NCI-H69 (cell line): ENCODE results near the gene HADHA.

ENCODE experiments used
- DNase-seq: peaks from one replicate; lab custom pipeline; 2025; lab: John Stamatoyannopoulos, UW

Gene HADHA

DNA sequence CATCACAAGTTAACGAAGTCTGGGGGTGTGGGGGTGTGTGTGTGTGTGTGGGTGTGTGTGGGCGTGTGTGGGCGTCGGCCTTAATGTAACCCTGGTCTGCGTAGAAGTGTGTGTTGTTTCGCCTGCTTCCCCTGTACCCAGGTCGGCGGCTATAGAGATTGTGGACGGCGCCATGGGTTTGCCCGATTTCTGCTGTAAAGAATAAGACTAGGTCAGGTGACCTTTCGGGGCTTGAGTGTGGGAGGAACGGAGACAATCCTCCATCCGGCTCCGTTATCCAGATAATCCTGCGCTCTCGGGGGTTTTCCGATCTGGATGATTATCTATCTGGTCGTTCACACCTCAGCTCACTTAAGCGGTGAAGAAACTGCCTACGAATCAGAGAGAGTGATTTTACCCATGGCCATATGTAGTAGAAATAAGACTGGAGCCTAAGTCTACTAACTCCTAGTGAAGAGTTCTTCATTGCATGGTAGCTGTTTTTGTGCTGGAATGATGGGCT is 850 bp upstream of the HADHA start:
- peak; percentile 54 for DNase-seq

DNA sequence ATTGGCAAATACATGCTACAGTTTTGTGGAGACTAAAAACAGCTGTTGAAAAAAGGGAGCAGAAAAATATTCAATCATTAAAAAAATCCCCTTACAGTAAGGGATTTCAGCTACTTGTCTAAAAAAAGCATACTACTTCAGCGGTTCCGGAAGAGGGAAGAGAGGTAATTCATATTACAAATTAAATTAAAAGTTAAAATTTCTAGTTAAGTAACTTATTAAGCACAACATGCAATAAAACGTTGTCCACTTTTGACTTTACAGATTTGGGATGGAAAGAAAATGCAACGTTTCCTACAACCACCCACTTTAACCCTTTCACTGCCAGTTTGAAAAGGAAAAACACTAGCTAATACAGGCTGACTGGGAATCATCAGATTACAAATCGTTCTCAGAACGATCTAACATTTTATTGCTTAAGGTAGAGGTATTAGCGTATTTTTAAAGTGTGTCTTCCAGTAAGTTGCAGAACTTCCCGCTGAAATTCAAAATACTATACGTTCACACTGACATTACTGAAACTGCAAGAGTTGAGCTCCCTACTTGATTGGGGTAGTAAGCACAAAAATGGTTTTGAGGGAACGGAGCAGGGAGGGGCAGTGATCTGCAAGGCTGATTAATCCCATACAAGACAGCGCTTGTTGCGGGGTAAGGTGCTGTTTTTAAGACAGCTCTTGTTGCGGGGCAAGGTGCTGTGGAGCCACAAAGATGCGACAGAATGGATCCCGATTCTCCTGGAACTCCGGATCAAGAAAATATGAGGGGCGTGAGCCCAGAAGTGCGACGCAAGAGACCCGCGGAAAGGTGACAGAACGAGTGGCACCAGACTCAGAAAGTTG is 743 bp downstream of the HADHA start:
- peak; percentile 45 for DNase-seq

DNA sequence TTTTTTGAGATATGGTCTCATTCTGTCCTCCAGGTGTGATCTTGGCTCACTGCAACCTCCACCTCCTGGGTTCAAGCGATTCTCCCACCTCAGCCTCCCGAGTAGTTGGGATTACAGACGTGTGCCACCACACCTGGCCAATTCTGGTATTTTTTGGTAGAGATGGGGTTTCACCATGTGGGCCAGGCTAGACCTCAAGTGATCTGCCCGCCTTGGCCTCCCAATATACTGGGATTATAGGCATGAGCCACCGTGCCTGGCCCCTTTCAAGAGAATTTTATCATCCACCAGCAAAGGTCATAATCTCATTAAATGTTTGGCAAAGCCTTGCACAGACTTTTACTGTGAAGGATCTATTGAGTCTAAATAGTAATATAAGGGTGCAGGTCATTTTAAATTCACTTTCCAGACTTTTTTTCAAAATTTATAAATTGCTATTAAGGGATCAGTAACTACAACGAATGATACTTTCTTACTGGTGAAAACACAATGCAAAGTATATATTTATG is 2.5 kb downstream of the HADHA start:
- DNase-seq, result peak; percentile 0

DNA sequence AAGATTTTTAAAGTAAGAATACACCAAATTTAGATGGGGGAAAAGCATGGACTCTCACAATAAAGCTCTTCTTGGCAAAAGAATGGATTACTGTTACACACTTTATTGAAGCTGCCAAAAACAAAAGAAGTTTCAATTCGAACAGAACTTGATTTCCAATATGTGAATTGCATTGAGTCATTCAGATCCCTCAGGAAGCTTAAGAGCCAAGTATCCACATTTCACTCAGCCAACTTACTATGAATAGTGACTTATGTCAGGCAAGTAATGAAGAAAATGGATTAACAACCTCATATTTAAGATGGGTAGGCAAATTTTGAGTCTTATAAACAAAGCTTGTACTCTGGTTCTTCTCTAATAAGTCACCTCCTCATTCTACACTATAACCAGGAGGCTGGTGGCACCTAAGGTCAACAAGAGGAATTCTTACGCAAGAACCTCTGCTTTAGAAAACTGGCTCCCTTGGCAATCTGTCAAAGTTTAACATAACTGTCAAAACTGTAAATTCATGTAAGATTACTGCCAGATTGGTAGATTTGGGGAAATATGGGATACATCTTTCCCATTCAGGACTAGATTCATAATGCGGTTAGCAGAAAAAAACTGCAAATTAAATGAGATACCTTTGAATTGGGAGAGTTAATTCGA is 6.0 kb downstream of the HADHA start:
- no peak for DNase-seq

DNA sequence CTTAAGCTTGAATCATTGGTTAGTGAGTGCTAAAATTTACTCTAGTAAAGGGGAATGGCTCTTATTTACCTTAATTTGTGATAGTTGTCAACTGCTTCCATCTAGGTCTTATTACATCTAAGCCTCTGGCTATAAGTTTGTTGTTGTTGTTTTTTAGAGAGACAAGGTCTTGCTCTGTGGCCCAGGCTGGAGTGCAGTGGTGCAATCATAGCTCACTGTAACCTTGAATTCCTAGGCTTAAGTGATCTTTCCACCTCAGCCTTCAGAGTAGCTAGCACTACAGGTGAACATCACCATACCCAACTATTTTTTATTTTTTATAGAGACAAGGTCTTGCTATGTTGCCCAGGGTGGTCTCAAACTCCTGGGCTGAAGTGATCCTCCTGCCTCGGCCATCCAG is 6.6 kb downstream of the HADHA start:
- no peak for DNase-seq

DNA sequence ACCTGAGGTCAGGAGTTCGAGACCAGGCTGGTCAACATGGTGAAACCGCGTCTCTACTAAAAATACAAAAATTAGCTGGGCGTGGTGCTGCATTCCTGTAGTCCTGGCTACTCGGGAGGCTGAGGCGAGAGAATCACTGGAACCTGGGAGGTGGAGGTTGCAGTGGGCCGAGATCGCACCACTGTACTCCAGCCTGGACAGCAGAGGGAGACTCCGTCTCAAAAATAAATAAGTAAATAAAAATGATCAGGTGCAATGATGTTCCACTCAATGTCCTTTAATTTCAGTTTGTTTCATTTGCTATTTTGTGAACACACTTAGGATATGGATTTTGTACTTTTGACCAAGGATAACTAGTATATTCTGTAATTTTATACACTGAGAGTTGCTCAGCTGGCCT is 9.3 kb downstream of the HADHA start:
- no peak for DNase-seq

DNA sequence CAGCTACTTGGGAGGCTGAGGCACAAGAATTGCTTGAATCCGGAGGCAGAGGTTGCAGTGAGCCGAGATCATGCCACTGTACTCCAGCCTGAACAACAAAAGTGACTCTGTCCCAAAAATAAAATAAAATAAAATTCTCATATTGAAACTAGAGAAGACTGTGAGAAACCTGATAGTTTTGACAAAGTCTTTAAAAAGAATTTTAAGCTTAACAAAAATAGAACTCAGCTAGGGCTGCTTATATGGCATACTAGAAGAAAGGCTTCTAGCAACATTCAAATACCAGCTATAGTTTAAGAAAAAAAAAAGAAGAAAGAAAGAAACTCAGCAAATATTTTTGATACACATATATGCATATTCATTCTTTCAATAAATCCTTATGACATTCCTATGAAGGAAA is 13.6 kb downstream of the HADHA start:
- DNase-seq, result no peak

DNA sequence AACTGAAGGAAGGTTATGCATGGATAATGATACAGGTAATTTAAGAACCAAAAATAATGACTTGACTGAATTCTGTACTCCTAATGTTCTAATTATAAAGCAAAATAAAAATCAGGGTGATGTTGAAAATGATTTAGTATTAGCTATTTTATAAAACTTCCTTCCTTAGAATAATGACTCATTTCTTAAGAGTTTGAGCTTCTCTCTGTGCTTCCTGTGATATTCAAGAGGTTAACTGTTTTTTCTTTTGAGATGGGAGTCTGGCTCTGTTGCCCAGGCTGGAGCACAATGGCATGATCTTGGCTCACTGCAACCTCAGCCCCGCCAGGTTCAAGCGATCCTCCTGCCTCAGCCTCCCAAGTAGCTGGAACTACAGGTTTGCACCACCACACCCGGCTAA is 14.8 kb downstream of the HADHA start:
- DNase-seq, result no peak

DNA sequence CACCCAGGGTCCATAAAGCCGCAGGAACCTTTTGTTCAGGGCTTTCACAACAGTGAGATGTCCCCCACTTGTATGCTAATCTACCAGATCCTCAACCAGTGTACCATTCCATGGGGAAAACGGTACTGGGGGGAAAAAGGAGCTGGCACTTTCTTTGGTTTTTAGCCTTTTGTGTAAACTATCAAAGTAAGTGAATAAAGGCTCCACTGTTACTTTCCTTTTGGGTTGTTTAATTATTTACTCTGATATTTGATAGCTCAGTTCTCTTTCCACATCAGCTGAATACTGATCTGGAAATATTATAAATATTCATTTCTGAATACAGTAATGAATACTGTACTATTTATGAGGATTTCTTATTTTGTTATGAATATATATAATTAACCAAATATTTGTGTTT is 20.3 kb downstream of the HADHA start:
- DNase-seq, result no peak

DNA sequence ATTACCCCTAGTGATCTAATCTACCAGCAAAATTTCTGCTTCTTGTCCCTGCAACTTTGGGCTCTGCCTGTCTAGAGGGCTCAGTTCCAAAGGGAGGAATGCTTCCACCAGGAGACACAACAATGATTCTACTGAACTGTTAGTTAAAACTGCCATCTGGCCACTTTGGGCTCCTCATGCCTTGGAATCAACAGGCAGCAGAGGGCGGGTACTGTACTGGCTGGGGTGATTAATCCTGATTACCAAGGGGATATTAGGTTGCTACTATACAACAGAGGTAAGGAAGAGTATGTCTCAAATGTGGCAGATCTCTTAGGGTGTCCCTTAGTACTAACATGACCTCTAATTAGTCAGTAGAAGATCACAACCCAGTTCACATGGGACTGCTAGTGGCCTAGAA is 21.4 kb downstream of the HADHA start:
- no peak for DNase-seq

DNA sequence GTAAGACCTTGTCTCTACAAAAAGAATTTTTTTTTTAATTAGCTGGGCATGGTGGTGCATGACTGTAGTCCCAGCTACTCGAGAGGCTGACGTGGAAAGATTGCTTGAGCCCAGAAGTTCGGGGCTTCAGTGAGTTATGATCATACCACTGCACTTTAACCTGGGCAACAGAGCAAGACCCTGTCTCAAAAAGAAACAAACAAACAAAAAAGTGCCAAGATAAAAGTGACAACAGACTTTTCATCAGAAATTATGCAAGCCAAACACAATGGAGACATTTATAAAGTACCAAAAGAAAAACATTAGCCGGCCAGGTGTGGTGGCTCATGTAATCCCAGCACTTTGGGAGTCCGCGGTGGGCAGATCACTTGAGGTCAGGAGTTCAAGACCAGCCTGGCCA is 26.7 kb downstream of the HADHA start:
- no peak for DNase-seq

DNA sequence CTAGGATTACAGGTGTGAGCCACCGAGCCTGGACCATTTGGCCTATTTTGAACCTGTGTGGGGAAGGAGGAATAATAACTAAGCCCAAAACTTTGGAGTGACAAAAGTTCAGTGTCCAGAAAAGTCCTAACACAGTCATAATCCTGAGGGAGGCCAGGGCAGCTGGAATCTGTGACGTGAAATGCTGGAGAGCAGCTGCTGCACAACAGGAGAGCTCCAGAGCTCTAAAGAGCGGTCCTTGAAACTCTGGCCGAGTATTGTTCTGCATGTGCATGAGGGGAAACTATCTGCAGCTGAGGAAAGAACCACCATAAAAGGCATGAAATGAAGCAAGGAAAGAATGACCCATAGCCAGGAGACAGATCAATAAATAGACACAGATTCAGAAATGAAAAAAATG is 27.8 kb downstream of the HADHA start:
- no peak for DNase-seq

DNA sequence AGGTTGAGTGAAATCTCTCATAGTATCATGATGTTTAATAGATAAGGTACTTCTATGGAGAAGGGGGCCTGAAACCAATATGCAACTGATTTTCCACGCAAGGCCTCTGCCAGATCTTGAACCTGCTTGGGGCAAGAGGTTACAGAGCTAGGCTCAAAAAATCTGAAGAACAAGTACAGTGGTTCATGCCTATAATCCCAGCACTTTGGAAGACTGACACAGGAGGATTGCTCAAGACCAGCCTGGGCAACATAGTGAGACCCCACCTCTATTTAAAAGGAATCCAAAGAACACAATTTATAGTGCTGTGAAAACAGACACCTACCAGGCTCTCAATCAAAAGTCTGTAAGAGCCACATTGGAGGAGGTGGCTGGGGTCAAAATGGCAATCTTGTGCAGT is 28.6 kb downstream of the HADHA start:
- DNase-seq, result no peak

DNA sequence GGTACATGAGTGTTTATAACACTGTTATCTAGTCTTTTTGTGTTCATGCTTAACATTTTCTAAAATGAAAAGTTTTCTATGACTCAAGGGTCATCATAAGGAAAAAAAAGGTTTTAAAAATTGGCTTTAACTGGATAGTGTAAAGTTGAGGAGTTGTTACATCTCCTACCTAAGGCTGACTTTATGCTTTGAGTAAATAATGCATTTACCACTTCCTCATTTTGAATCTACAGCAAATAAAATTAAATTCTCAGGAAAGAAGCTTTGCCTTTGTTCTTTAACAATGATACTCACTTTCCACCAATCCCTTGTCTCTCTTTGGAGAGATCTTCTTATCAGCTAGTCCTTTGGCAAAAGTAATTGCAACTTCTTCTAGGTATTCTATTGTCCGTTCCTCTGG is 29.7 kb downstream of the HADHA start:
- DNase-seq, result no peak

DNA sequence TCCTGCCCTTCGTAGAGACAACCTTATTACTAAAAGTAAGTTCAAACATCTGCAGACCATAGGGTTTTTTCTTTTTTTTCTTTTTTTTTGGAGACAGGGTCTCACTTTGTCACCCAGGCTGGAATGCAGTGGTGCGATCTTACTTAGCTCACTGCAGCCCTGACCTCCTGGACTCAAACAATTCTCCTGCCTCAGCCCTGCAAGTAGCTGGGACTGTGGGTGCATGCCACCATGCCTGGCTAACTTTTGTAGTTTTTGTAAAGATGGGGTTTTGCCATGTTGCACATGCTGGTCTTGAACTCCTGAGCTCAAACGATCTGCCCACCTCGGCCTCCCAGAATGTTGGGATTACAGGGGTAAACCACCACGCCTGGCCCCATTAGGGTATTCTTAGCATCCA is 32.4 kb downstream of the HADHA start:
- DNase-seq, result no peak

DNA sequence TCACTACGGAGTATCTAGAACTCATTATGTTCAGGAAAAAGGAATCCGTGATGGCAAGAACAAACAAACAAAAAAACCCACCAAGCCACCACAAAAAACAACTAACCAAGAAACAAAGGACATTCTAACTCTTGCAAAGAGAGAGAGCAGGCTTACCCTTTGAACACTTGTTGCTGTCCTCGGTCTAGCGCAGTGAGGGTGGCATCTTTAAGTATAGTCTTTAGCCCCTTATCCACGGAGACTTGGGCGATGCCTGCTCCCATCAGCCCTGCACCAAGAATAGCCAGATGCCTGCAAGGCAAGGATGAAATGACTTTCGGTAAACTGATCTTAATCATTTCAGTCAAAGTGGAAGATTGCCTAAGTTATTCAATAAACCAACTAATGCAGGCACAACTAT is 40.5 kb downstream of the HADHA start:
- DNase-seq, result no peak

DNA sequence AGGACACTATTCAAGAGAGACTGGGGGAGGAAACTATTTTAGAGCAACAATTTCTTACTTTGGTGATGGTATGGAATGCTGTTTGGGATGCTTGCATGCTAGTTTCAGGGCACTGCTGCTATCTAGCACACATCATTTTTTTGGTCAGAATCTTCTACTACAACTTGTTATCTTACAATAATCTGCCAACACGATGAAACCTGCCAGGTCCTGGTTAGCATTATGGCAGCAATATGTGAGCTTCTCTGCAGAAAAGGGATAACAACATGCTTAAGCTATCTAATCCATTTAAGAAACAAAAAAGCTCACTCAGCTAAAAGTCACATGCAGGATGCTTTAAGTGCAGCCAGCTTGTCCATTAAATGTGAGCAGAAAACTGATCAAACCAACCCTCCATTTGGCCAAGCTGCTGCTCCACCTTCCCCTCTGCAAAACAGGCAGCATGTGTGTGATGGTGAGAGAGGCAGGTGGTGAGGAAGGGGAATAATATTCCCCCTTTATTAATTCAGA is 41.4 kb downstream of the HADHA start:
- DNase-seq, result no peak

DNA sequence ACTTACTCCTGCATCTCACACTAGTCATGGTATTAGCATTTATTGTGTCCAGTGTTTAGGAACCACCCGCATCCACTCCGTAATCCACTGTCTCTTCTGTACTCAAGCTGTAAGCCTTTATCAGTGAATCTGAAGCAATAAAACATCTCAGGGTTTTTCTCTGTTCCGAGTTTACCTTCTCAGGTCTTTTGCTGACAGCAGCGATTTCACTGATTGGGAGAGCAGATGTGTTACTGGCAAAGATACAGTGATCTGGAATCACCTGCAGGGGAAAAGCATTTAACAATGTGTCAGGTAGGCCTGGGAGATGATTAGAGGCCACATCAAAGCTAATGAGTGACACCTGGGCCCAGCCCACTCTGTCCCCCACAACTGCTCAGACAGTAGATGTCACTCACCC is 46.9 kb downstream of the HADHA start:
- DNase-seq, result no peak

DNA sequence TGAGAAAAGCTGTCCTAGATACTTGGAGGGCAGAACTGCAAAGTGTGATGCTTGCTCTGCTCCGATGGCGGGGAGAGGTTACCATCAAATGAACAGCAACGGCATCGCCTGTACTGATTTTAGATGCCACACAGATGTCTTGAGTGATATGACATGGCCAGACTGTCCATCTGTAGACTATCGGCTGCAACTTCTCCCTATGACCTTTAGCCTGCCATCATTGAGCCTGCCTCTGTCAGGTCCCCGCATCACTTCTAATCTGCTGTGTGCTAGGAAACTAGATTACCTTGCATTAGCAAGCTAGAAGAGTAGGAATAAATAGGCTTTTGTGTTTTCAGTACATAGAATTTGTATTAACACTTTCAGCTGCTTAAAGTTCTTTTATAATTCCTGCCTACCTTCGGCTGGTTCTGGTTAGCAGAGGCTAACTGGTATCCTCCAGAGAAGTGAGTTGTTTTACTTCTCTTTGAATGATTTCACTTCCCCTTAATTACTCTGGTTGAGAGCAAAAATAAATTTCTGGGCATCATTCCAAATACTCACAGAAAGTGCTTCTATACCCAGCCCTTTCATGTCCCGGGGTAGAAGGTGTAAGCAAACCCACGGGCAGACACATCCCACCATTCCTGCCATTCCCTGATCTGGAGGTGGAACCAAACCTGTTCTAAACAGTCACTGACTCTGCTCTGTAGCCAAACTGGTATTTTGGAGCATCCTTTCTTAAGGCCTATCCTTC is 47.6 kb downstream of the HADHA start:
- no peak for DNase-seq

DNA sequence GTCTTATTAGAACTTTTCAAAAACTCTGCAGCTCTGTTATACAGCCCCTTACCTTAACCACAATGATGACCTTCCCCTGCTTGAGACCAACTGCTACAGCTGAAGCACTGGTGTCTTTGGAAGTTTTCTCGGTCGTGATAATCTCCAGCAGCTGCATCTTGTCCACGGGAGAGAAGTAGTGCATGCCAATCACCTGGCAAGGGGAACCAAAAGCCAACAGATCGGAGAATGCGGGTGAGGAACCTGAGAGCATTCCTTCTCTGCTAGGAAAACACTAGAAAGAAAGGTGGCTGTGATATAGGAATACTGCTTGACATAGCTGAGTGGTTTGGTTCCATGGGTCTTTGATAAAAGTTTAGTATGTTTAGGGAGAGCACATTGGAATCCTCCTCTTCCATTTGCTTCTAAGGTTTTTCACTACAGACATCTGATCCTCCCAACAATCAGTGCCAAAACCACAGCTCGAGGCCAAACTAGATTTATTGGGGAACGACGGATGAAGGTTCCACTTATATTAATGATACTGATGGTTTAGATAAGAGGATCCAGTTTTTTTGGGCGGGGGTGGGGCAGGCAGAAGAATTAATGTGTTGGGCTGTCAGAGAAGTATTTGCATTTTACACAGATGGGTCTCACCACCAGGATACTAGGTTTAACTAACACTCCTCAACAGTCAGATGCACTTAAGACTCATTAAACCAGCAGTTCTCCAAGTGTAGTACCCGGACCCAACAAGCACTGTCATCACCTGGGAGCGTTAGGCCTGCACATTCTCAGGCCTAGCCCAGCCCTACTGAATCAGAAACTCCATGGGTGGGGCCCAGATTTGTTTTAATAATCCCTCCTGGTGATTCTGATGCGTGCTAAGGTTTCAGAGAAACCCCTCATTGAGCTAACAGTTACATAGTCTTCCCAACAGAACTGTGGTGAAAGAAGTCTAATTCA is 49.1 kb downstream of the HADHA start:
- no peak for DNase-seq

DNA sequence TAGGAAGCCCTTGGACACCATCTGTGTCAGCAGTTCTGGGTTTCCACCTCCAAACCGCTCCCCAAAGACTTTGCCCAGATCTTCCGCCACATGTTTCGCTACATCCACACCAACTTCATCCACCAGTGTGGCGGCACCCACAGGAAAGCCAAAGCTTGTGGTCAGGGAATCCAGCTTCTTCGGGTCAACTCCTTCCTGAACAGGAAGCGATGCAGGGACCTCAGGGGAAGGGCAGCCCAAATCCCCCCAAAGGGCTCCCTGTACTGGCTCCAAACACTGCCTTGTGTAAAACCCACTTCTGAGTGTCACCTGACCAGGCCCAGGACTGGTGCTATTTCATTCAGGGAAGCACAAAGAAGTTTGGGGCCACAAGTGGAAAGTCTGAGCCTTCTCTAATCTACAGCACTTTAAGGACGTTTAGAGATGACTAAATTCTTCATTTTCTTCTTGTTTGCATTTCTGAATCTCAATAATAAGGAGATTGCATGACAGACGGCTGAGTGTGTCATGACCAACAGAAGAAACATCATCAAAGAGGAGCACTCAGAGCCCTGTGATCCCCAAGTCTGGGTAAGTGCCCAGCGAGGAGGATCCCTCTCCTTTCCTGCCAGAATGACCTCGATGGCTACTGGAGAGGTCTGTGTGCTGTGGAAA is 50.7 kb downstream of the HADHA start:
- no peak for DNase-seq
